GM18909 (cell line): ENCODE results near the gene PHACTR1.

Experiments
- ATAC-seq: cut with Tn5 transposase; IDR thresholded peaks from one replicate; pipeline ENCODE4 v1.9.1; 2021; ENCODE audit warnings: mild to moderate bottlenecking; ENCODE audit not compliant: unreplicated experiment, poor library complexity

Gene PHACTR1

GRCh38 chr6:13012296-13012695 is 295.7 kb downstream of the PHACTR1 start:
- ATAC-seq, result no peak

- ATAC-seq, result no peak
Measured at GRCh38 chr6:13012977-13013680, 296.6 kb downstream of the PHACTR1 start.

- ATAC-seq, result no peak
Measured at GRCh38 chr6:13013681-13014503, 297.3 kb downstream of the PHACTR1 start.

GRCh38 chr6:13014504-13015378 is 298.2 kb downstream of the PHACTR1 start:
- ATAC-seq, result no peak

GRCh38 chr6:13015379-13015681 is 298.8 kb downstream of the PHACTR1 start:
- ATAC-seq, result no peak

GRCh38 chr6:13024616-13025015 is 308.0 kb downstream of the PHACTR1 start:
- no peak for ATAC-seq

- no peak for ATAC-seq
Measured at GRCh38 chr6:13025893-13026499, 309.4 kb downstream of the PHACTR1 start.

- no peak for ATAC-seq
Measured at GRCh38 chr6:13026557-13026956, 310.0 kb downstream of the PHACTR1 start.

GRCh38 chr6:13027207-13027606 is 310.6 kb downstream of the PHACTR1 start:
- no peak for ATAC-seq

GRCh38 chr6:13030396-13030795 is 313.8 kb downstream of the PHACTR1 start:
- ATAC-seq, result no peak

GRCh38 chr6:13032566-13032965 is 316.0 kb downstream of the PHACTR1 start:
- no peak for ATAC-seq

GRCh38 chr6:13033145-13033544 is 316.6 kb downstream of the PHACTR1 start:
- no peak for ATAC-seq

GRCh38 chr6:13034316-13034715 is 317.7 kb downstream of the PHACTR1 start:
- no peak for ATAC-seq

GRCh38 chr6:13035606-13036005 is 319.0 kb downstream of the PHACTR1 start:
- ATAC-seq, result no peak

GRCh38 chr6:13038315-13038714 is 321.7 kb downstream of the PHACTR1 start:
- no peak for ATAC-seq

GRCh38 chr6:13038741-13039190 is 322.2 kb downstream of the PHACTR1 start:
- ATAC-seq, result no peak

GRCh38 chr6:13044390-13044789 is 327.8 kb downstream of the PHACTR1 start:
- no peak for ATAC-seq

GRCh38 chr6:13044896-13045295 is 328.3 kb downstream of the PHACTR1 start:
- no peak for ATAC-seq

- no peak for ATAC-seq
Measured at GRCh38 chr6:13045676-13046075, 329.1 kb downstream of the PHACTR1 start.

- ATAC-seq, result no peak
Measured at GRCh38 chr6:13046084-13046483, 329.5 kb downstream of the PHACTR1 start.
